HG02623 (cell line): ENCODE measurements around the gene KRTAP9-2.
"Not testable (repeated sequence)": the region's sequence is repeated elsewhere in the genome, so short reads cannot be mapped to it uniquely, and the experiment has no call there.

Experiments
- ATAC-seq: cut with Tn5 transposase; IDR thresholded peaks from one replicate; pipeline ENCODE4 v1.9.1; 2021; ENCODE audit warnings: moderate library complexity; ENCODE audit not compliant: unreplicated experiment

The KRTAP9-2 gene

GRCh38 chr17:41226598-41227095, at the start of gene KRTAP9-2:
Gene KRTAP9-2, plus strand, starts transcription at chr17:41226648. Its CDS starts 7 bp downstream, at chr17:41226655.
- not testable (repeated sequence) for ATAC-seq

- ATAC-seq, result no peak
Observed at GRCh38 chr17:41176744-41177387, 49.6 kb upstream of the KRTAP9-2 start.

GRCh38 chr17:41177727-41178271, 48.6 kb upstream of the KRTAP9-2 start, which contains the start of gene KRTAP4-2:
Gene KRTAP4-2, minus strand, starts transcription at chr17:41178221. Its CDS starts 57 bp downstream, at chr17:41178164.
- ATAC-seq, result no peak

- no peak for ATAC-seq
Observed at GRCh38 chr17:41178341-41178740, 48.1 kb upstream of the KRTAP9-2 start.

- no peak for ATAC-seq
Observed at GRCh38 chr17:41178843-41179616, 47.4 kb upstream of the KRTAP9-2 start.

- no peak for ATAC-seq
Observed at GRCh38 chr17:41184480-41184961, 41.9 kb upstream of the KRTAP9-2 start, which contains the start of gene KRTAP4-1. Gene KRTAP4-1, minus strand, starts transcription at chr17:41184911. Its CDS starts 57 bp downstream, at chr17:41184854.

- ATAC-seq, result no peak
Observed at GRCh38 chr17:41185001-41185400, 41.4 kb upstream of the KRTAP9-2 start.

- ATAC-seq, result no peak
Observed at GRCh38 chr17:41186872-41187271, 39.6 kb upstream of the KRTAP9-2 start.

GRCh38 chr17:41189837-41190318, 36.6 kb upstream of the KRTAP9-2 start, which contains the start of gene KRTAP9-1:
Gene KRTAP9-1, plus strand, starts transcription at chr17:41189887. Its CDS starts 0 bp downstream, at chr17:41189887.
- not testable (repeated sequence) for ATAC-seq

GRCh38 chr17:41190328-41190727, 36.1 kb upstream of the KRTAP9-2 start:
- no peak for ATAC-seq

- ATAC-seq, result no peak
Observed at GRCh38 chr17:41196068-41196467, 30.4 kb upstream of the KRTAP9-2 start.

GRCh38 chr17:41199421-41200078, 26.9 kb upstream of the KRTAP9-2 start:
- ATAC-seq, result no peak

GRCh38 chr17:41211845-41212466, 14.5 kb upstream of the KRTAP9-2 start:
- no peak for ATAC-seq

- no peak for ATAC-seq
Observed at GRCh38 chr17:41212524-41213169, 13.8 kb upstream of the KRTAP9-2 start.

GRCh38 chr17:41215681-41216080, 10.8 kb upstream of the KRTAP9-2 start:
- ATAC-seq, result no peak

GRCh38 chr17:41223821-41224220, 2.6 kb upstream of the KRTAP9-2 start:
- no peak for ATAC-seq

GRCh38 chr17:41226051-41226450, 397 bp upstream of the KRTAP9-2 start:
- no peak for ATAC-seq

GRCh38 chr17:41230094-41230493, 3.6 kb downstream of the KRTAP9-2 start:
- ATAC-seq, result no peak

- no peak for ATAC-seq
Observed at GRCh38 chr17:41231731-41232130, 5.3 kb downstream of the KRTAP9-2 start.
